CD8-positive, alpha-beta memory T cell (primary cell): ENCODE measurements around the gene PHYKPL. TPM values are rescaled to one million over a fixed set of nuclear protein-coding genes. Genes with fewer than 3 reads are reported as not detected.

Experiments used
- CTCF ChIA-PET: fragments of 350-600 bp; sonication (Branson Sonifier 250); formaldehyde crosslinking; loops from one replicate; lab custom pipeline; 2021; ENCODE audit warnings: antibody characterized with exemption; lab: Charles Lee
- POLR2A ChIA-PET: fragments of 350-600 bp; sonication (Branson Sonifier 250); formaldehyde crosslinking; loops from one replicate; lab custom pipeline; 2021; ENCODE audit warnings: antibody characterized with exemption; lab: Charles Lee
- DNase-seq, 5 donors: peaks; one replicate each; pipeline versions ENCODE4 v3.0.0 to v3.0.0-alpha.2; 2020 to 2022; ENCODE audit warnings: mixed read lengths in 1 of 5
- H3K27ac ChIP-seq: one replicate; pipeline ENCODE4 v1.7.0; 2013; ENCODE audit warnings: low read depth, mild to moderate bottlenecking, low read length, moderate library complexity
- H3K27me3 ChIP-seq: 2 replicates; pipeline ENCODE4 v1.7.0; 2013; ENCODE audit warnings: low read length, mild to moderate bottlenecking; ENCODE audit not compliant: insufficient read depth, poor library complexity, severe bottlenecking
- H3K36me3 ChIP-seq: 2 replicates; pipeline ENCODE4 v1.7.0; 2013; ENCODE audit warnings: mild to moderate bottlenecking, low read length, moderate library complexity; ENCODE audit not compliant: insufficient read depth
- H3K4me1 ChIP-seq: 2 replicates; pipeline ENCODE4 v1.7.0; 2013; ENCODE audit warnings: mild to moderate bottlenecking, low read length, moderate library complexity; ENCODE audit not compliant: insufficient read depth
- H3K4me3 ChIP-seq: 2 replicates; pipeline ENCODE4 v1.7.0; 2013; ENCODE audit warnings: mild to moderate bottlenecking, low read length
- H3K9me3 ChIP-seq: 2 replicates; pipeline ENCODE4 v1.7.0; 2013; ENCODE audit warnings: mild to moderate bottlenecking, low read length
- H3K27ac Mint-ChIP-seq, 8 donors: one replicate each; pipeline ENCODE4 v1.8.0; 2020 to 2021; ENCODE audit warnings: mixed read lengths in 8 of 8, mild to moderate bottlenecking in 6 of 8, inconsistent platforms in 3 of 8, moderate library complexity in 3 of 8
- H3K27me3 Mint-ChIP-seq, 2 donors: one replicate each; pipeline ENCODE4 v1.8.0; 2020 to 2021; ENCODE audit warnings: mixed read lengths in 2 of 2, mild to moderate bottlenecking in 1 of 2, moderate library complexity in 1 of 2
- H3K36me3 Mint-ChIP-seq, 3 donors: one replicate each; pipeline ENCODE4 v1.8.0; 2020 to 2021; ENCODE audit warnings: mixed read lengths in 3 of 3, inconsistent platforms in 1 of 3, mild to moderate bottlenecking in 1 of 3
- H3K4me1 Mint-ChIP-seq, 3 donors: one replicate each; pipeline ENCODE4 v1.8.0; 2020 to 2021; ENCODE audit warnings: mixed read lengths in 3 of 3, inconsistent platforms in 1 of 3, mild to moderate bottlenecking in 1 of 3
- H3K4me3 Mint-ChIP-seq, 7 donors: one replicate each; pipeline ENCODE4 v1.8.0; 2020 to 2021; ENCODE audit warnings: mixed read lengths in 7 of 7, mild to moderate bottlenecking in 6 of 7, moderate library complexity in 4 of 7, inconsistent platforms in 2 of 7
- H3K9me3 Mint-ChIP-seq, 5 donors: one replicate each; pipeline ENCODE4 v1.8.0; 2020 to 2022; ENCODE audit warnings: mixed read lengths in 5 of 5, mild to moderate bottlenecking in 3 of 5, moderate library complexity in 2 of 5, inconsistent platforms in 1 of 5
- polyA plus RNA-seq: library from polyadenylated mRNA; unstranded; fragments of 300-500 nt; fragmentation: Illumina TruSeq; gene quantifications from one replicate; pipeline ENCODE4 v1.2.3, GENCODE V29; 2021
- total RNA-seq, 2 experiments: library from RNA; stranded (reverse); gene quantifications; one replicate each; pipeline ENCODE4 v1.2.3, GENCODE V29; 2021

PHYKPL gene
- total and polyA plus RNA-seq, 3 experiments from 2014 or later, result 41.6 to 61.1 (median 57.8) TPM

DNA sequence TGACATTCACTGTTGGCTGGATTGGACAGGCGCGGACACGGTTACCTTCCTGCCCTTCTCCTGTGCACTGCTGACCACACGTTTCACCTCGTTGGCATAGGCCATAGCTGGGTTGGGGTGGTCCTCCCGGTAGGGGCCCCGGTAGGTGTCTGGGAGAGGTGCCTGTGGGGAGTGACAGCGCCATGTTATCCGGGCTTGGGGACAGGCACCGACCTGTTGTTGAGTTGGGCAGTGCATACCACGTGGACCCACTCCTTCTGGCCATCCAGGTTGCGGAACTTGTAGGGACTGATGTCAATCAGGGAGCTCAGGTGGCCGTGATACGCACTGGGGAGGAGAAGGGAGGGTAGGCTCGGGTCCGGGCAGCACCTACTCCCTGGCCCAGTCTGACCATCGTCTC, 8.2 kb downstream of the PHYKPL start:
- H3K27me3 ChIP-seq, result no peaks in the 10 kb centered on the region
- H3K27ac ChIP-seq, result no peak overlapping the region
- peaks cover 7% of the 10 kb centered on the region for H3K4me1 ChIP-seq
- peaks cover 44 to 68% (median 67%) of the 10 kb centered on the region in 3 donors for H3K4me1 Mint-ChIP-seq
- CTCF ChIA-PET, result interaction anchor here (0.9 kb wide), 1 partner anchor 11 kb away, joined by 3 read pairs; no protein-coding TSS in a partner anchor
- DNase-seq, result no peak
- POLR2A ChIA-PET, result interaction anchor here (0.6 kb wide), 1 partner anchor 1376 kb away, joined by 3 read pairs; no protein-coding TSS in a partner anchor
- no peaks in the 10 kb centered on the region for H3K9me3 Mint-ChIP-seq
- H3K27me3 Mint-ChIP-seq, result no peaks in the 10 kb centered on the region
- no peaks in the 10 kb centered on the region for H3K9me3 ChIP-seq
- H3K36me3 ChIP-seq, result peaks cover 41% of the 10 kb centered on the region
- H3K36me3 Mint-ChIP-seq, result peaks cover 6 to 83% (median 18%) of the 10 kb centered on the region in 3 donors
- H3K27ac Mint-ChIP-seq, result peak overlapping the region in 2 of 8 donors; percentile 7 to 53
- no peak overlapping the region for H3K4me3 ChIP-seq
- H3K4me3 Mint-ChIP-seq, result no peak overlapping the region

- no peaks in the 10 kb centered on the region for H3K27me3 ChIP-seq
- H3K4me3 ChIP-seq, result no peak overlapping the region
- H3K4me1 ChIP-seq, result peaks cover 6% of the 10 kb centered on the region
- CTCF ChIA-PET, result interaction anchor here (0.9 kb wide), 1 partner anchor 11 kb away, joined by 3 read pairs; no protein-coding TSS in a partner anchor
- no peak for DNase-seq
- Mint-ChIP-seq H3K27me3 (no peaks in the 10 kb centered on the region), H3K4me3 (no peak overlapping the region), H3K27ac (peak overlapping the region in 5 of 8 donors; percentile 36 to 86 (median 57)), H3K36me3 (peaks cover 6 to 81% (median 18%) of the 10 kb centered on the region in 3 donors), H3K9me3 (no peaks in the 10 kb centered on the region), H3K4me1 (peaks cover 41 to 67% (median 62%) of the 10 kb centered on the region in 3 donors)
- POLR2A ChIA-PET, result no interaction called here
- H3K36me3 ChIP-seq, result peaks cover 37% of the 10 kb centered on the region
- H3K9me3 ChIP-seq, result no peaks in the 10 kb centered on the region
- H3K27ac ChIP-seq, result no peak overlapping the region
Observed at GRCh38 chr5:178223828-178224335, 8.7 kb downstream of the PHYKPL start.

GRCh38 chr5:178223196-178223773, 9.3 kb downstream of the PHYKPL start:
- POLR2A ChIA-PET, result no interaction called here
- Histone ChIP-seq H3K4me3 (no peak overlapping the region), H3K4me1 (peaks cover under 1% of the 10 kb centered on the region), H3K27ac (no peak overlapping the region), H3K27me3 (no peaks in the 10 kb centered on the region), H3K9me3 (no peaks in the 10 kb centered on the region), H3K36me3 (peaks cover 32% of the 10 kb centered on the region)
- H3K4me1 Mint-ChIP-seq, result peaks cover 39 to 61% (median 57%) of the 10 kb centered on the region in 3 donors
- H3K9me3 Mint-ChIP-seq, result no peaks in the 10 kb centered on the region
- DNase-seq, result no peak
- peaks cover 6 to 81% (median 15%) of the 10 kb centered on the region in 3 donors for H3K36me3 Mint-ChIP-seq
- H3K27ac Mint-ChIP-seq, result peak overlapping the region in 7 of 8 donors; percentile 10 to 86 (median 53)
- CTCF ChIA-PET, result no interaction called here
- no peak overlapping the region for H3K4me3 Mint-ChIP-seq
- H3K27me3 Mint-ChIP-seq, result no peaks in the 10 kb centered on the region

DNA sequence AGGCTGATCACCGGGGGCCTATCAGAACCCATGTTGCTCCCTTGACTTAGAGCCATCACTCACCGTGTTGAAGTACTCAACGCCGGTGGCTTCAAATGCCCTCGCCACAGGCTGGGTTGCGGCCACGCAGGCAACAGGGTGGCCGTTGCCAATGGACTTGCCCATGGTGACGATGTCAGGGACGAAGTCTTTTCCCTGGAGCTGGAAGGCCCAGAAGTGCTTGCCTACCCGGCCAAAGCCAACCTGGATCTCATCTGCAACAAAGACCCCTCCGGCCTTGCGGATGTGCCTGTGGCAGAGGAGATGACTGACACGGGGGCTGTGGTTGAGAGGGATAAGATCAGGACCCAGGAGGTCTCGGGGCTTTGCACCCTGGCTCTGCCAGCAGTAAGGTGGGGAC, 10.3 kb downstream of the PHYKPL start:
- Histone ChIP-seq H3K27me3 (no peaks in the 10 kb centered on the region), H3K36me3 (peaks cover 22% of the 10 kb centered on the region), H3K4me3 (no peak overlapping the region), H3K9me3 (no peaks in the 10 kb centered on the region), H3K27ac (no peak overlapping the region), H3K4me1 (no peaks in the 10 kb centered on the region)
- POLR2A ChIA-PET, result no interaction called here
- Mint-ChIP-seq H3K9me3 (no peaks in the 10 kb centered on the region), H3K4me1 (peaks cover 30 to 52% (median 48%) of the 10 kb centered on the region in 3 donors), H3K27me3 (no peaks in the 10 kb centered on the region), H3K27ac (peak overlapping the region in 3 of 8 donors; percentile 1 to 63 (median 45)), H3K36me3 (peaks cover 0 to 74% (median 10%) of the 10 kb centered on the region in 3 donors), H3K4me3 (no peak overlapping the region)
- CTCF ChIA-PET, result no interaction called here
- no peak for DNase-seq

DNA sequence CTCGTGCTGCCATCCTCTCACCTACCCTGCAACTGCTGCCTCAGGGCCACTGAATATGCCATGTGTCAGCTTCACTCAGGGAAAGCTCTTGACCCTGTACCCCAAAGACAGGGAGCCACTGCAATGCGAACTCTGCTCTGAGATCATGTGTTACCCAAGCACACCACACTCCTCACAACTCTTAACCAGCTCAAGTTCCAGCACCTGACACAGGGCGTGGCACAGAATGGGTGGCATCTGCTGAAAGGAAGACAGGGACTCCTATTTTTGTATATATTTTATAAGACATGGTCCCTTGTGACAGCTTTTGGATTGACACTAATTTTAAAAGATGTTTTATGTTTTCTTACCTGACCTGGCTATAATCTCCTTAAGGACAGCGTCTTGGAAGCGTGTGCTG, 10.7 kb downstream of the PHYKPL start:
- H3K36me3 ChIP-seq, result peaks cover 18% of the 10 kb centered on the region
- ChIA-PET CTCF (interaction anchor here (1.1 kb wide), 1 partner anchor 13 kb away, joined by 3 read pairs; no protein-coding TSS in a partner anchor), POLR2A (no interaction called here)
- Mint-ChIP-seq H3K4me3 (no peak overlapping the region), H3K36me3 (peaks cover 0 to 72% (median 6%) of the 10 kb centered on the region in 3 donors), H3K27me3 (no peaks in the 10 kb centered on the region), H3K27ac (peak overlapping the region; percentile 13 to 92 (median 39)), H3K9me3 (no peaks in the 10 kb centered on the region), H3K4me1 (peaks cover 27 to 47% (median 44%) of the 10 kb centered on the region in 3 donors)
- no peaks in the 10 kb centered on the region for H3K9me3 ChIP-seq
- no peak for DNase-seq
- H3K27ac ChIP-seq, result peak overlapping the region; percentile 25
- no peaks in the 10 kb centered on the region for H3K4me1 ChIP-seq
- no peak overlapping the region for H3K4me3 ChIP-seq
- no peaks in the 10 kb centered on the region for H3K27me3 ChIP-seq

GRCh38 chr5:178221282-178221681, 11.3 kb downstream of the PHYKPL start:
- peak overlapping the region; percentile 13 to 92 (median 36) for H3K27ac Mint-ChIP-seq
- peaks cover 2 to 72% (median 3%) of the 10 kb centered on the region in 3 donors for H3K36me3 Mint-ChIP-seq

DNA sequence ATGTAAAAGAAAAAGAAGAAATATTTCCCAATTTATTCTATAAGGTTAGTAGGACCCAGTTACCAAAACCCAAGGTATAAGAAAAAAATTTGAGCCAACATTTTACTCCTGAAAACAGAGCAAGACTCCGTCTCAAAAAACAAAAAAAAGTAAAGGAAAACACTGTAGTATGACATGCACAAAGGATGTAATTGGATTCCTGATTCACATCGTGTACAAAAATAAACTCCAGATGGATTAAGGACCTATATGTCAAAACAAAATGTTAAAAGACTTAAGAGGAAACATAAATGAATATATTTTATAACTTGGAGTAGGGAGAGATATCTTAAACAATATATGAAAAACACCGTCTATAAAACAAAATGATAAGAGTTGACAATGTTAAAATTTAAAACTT, 13.8 kb downstream of the PHYKPL start:
- Mint-ChIP-seq H3K27me3 (no peaks in the 10 kb centered on the region), H3K4me1 (peaks cover 28 to 48% (median 44%) of the 10 kb centered on the region in 3 donors), H3K4me3 (no peak overlapping the region), H3K9me3 (no peaks in the 10 kb centered on the region), H3K27ac (peak overlapping the region in 2 of 8 donors; percentile 26 to 32), H3K36me3 (peaks cover 4 to 81% (median 8%) of the 10 kb centered on the region in 3 donors)
- ChIA-PET CTCF (no interaction called here), POLR2A (no interaction called here)
- no peak overlapping the region for H3K4me3 ChIP-seq
- H3K36me3 ChIP-seq, result peaks cover 27% of the 10 kb centered on the region
- H3K9me3 ChIP-seq, result no peaks in the 10 kb centered on the region
- H3K4me1 ChIP-seq, result no peaks in the 10 kb centered on the region
- no peak for DNase-seq
- H3K27me3 ChIP-seq, result no peaks in the 10 kb centered on the region
- no peak overlapping the region for H3K27ac ChIP-seq

More at GRCh38 chr5:178221282-178221681, 11.3 kb downstream of the PHYKPL start:
- H3K27me3 Mint-ChIP-seq, result no peaks in the 10 kb centered on the region
- ChIA-PET CTCF (interaction anchor here (1.1 kb wide), 1 partner anchor 13 kb away, joined by 3 read pairs; no protein-coding TSS in a partner anchor), POLR2A (no interaction called here)
- peaks cover 25 to 44% (median 43%) of the 10 kb centered on the region in 3 donors for H3K4me1 Mint-ChIP-seq
- Histone ChIP-seq H3K9me3 (no peaks in the 10 kb centered on the region), H3K4me1 (no peaks in the 10 kb centered on the region), H3K36me3 (peaks cover 20% of the 10 kb centered on the region), H3K27ac (no peak overlapping the region), H3K4me3 (no peak overlapping the region), H3K27me3 (no peaks in the 10 kb centered on the region)
- DNase-seq, result no peak
- H3K4me3 Mint-ChIP-seq, result no peak overlapping the region
- H3K9me3 Mint-ChIP-seq, result no peaks in the 10 kb centered on the region

GRCh38 chr5:178218237-178218776, 14.3 kb downstream of the PHYKPL start:
- Histone ChIP-seq H3K27me3 (no peaks in the 10 kb centered on the region), H3K9me3 (no peaks in the 10 kb centered on the region), H3K4me1 (no peaks in the 10 kb centered on the region), H3K36me3 (peaks cover 31% of the 10 kb centered on the region), H3K27ac (no peak overlapping the region), H3K4me3 (no peak overlapping the region)
- Mint-ChIP-seq H3K27ac (peak overlapping the region in 1 of 8 donors; percentile 32), H3K9me3 (no peaks in the 10 kb centered on the region), H3K4me1 (peaks cover 31 to 49% (median 44%) of the 10 kb centered on the region in 3 donors), H3K27me3 (no peaks in the 10 kb centered on the region), H3K36me3 (peaks cover 4 to 83% (median 9%) of the 10 kb centered on the region in 3 donors), H3K4me3 (no peak overlapping the region)
- DNase-seq, result no peak
- CTCF ChIA-PET, result no interaction called here
- POLR2A ChIA-PET, result no interaction called here
